PC-9 (cell line): ENCODE results near the gene PFKP. TPM values are rescaled to one million over a fixed set of nuclear protein-coding genes. Genes with fewer than 3 reads are reported as not detected.
"Not testable (repeated sequence)": the region's sequence is repeated elsewhere in the genome, so short reads cannot be mapped to it uniquely, and the experiment has no call there.

Experiments
- BruUV-seq: library from RNA; stranded (reverse); fragments of 400-500 nt; replicated peaks from 2 replicates; lab custom pipeline; 2021; lab: Mats Ljungman, UMichigan
- CTCF ChIA-PET: fragments of 300-600 bp; sonication (Branson Sonifier 250); formaldehyde crosslinking; loops from one replicate; lab custom pipeline; 2022; ENCODE audit warnings: antibody characterized with exemption; lab: Charles Lee
- POLR2A ChIA-PET: fragments of 300-600 bp; sonication (Branson Sonifier 250); formaldehyde crosslinking; loops from one replicate; lab custom pipeline; 2022; ENCODE audit warnings: antibody characterized with exemption; ENCODE audit not compliant: unreplicated experiment; lab: Charles Lee
- DNase-seq, 2 experiments: peaks; one replicate each; pipeline versions ENCODE4 v3.0.0 to v3.0.0-alpha.2; 2015 to 2022; ENCODE audit warnings: mixed read lengths in 1 of 2
- H2AFZ ChIP-seq: fragments of 200-600 bp; sonication (generic); 2 replicates; pipeline ENCODE4 v1.8.1; 2017; ENCODE audit warnings: antibody characterized with exemption
- H3F3A ChIP-seq: fragments of 200-600 bp; sonication (generic); 2 replicates; pipeline ENCODE4 v1.8.1; 2017; ENCODE audit warnings: antibody characterized with exemption, mild to moderate bottlenecking, low read depth; ENCODE audit not compliant: insufficient read depth
- H3K27ac ChIP-seq: fragments of 200-600 bp; sonication (generic); 2 replicates; pipeline ENCODE4 v1.6.1; 2016; ENCODE audit warnings: mixed run types
- H3K27me3 ChIP-seq: fragments of 200-600 bp; sonication (generic); 2 replicates; pipeline ENCODE4 v1.6.1; 2016; ENCODE audit warnings: low read depth, mixed run types; ENCODE audit not compliant: insufficient read depth
- H3K36me3 ChIP-seq: fragments of 200-600 bp; sonication (generic); 2 replicates; pipeline ENCODE4 v1.6.1; 2016; ENCODE audit warnings: low read depth, mixed run types
- H3K4me1 ChIP-seq: fragments of 200-600 bp; sonication (generic); replicated peaks from 2 replicates; pipeline ENCODE4 v1.6.1; 2016; ENCODE audit warnings: mixed run types; ENCODE audit not compliant: insufficient read depth
- H3K4me2 ChIP-seq: fragments of 200-600 bp; sonication (generic); 2 replicates; pipeline ENCODE4 v1.6.1; 2017; ENCODE audit warnings: mixed run types
- H3K4me3 ChIP-seq: fragments of 200-600 bp; sonication (generic); 2 replicates; pipeline ENCODE4 v1.6.1; 2016; ENCODE audit warnings: mixed run types
- H3K79me2 ChIP-seq: fragments of 200-600 bp; sonication (generic); 2 replicates; pipeline ENCODE4 v1.6.1; 2017; ENCODE audit warnings: low read depth, mixed run types
- H3K9me2 ChIP-seq: fragments of 200-600 bp; sonication (generic); 2 replicates; pipeline ENCODE4 v1.8.1; 2017; ENCODE audit warnings: mild to moderate bottlenecking; ENCODE audit not compliant: insufficient read depth
- H3K9me3 ChIP-seq: fragments of 200-600 bp; sonication (generic); 2 replicates; pipeline ENCODE4 v1.8.1; 2016; ENCODE audit warnings: low read depth; ENCODE audit not compliant: insufficient read depth
- H4K20me1 ChIP-seq: fragments of 200-600 bp; sonication (generic); 2 replicates; pipeline ENCODE4 v1.8.1; 2017; ENCODE audit not compliant: insufficient read depth
- CTCF ChIP-seq: fragments of 200-600 bp; sonication (generic); conservative IDR thresholded peaks from 2 replicates; pipeline ENCODE4 v1.6.1; 2017; ENCODE audit warnings: mixed run types, antibody characterized with exemption, mild to moderate bottlenecking, moderate library complexity
- EZH2 ChIP-seq: fragments of 200-600 bp; sonication (generic); IDR thresholded peaks from 2 replicates; pipeline ENCODE4 v1.8.0; 2017; ENCODE audit warnings: antibody characterized with exemption, low read depth
- intact Hi-C: fragments of 100-400 bp; cut with micrococcal nuclease; formaldehyde crosslinking; loops from one replicate; pipeline ENCODE4 v1.10.0; 2022; ENCODE audit not compliant: unreplicated experiment
- total RNA-seq: library from RNA; stranded (reverse); gene quantifications from 2 replicates; pipeline ENCODE4 v1.2.3, GENCODE V29; 2021

PFKP gene
- total RNA-seq, 1 experiment from 2014 or later = 234 TPM

GRCh38 chr10:3057946-3058345 is 9.4 kb upstream of the PFKP start:
- POLR2A ChIA-PET = interaction anchor here (0.6 kb wide), 1 partner anchor 65 kb away, joined by 4 read pairs; no protein-coding TSS in a partner anchor
- CTCF ChIA-PET = no interaction called here
- Histone ChIP-seq H3K79me2 (no peaks in the 10 kb centered on the region), H3K4me3 (no peak overlapping the region), H3K4me2 (no peak overlapping the region), H3K27ac (no peak overlapping the region), H3F3A (no peaks in the 10 kb centered on the region), H3K36me3 (no peaks in the 10 kb centered on the region), H3K27me3 (no peaks in the 10 kb centered on the region), H3K9me3 (no peaks in the 10 kb centered on the region), H3K4me1 (no peaks in the 10 kb centered on the region), H3K9me2 (no peaks in the 10 kb centered on the region), H2AFZ (no peak overlapping the region), H4K20me1 (no peaks in the 10 kb centered on the region)
- TF ChIP-seq EZH2 = no peak
- TF ChIP-seq CTCF = no peak
- DNase-seq = no peak
- BruUV-seq = no TSS peak
- intact Hi-C loops = no loop called here

DNA sequence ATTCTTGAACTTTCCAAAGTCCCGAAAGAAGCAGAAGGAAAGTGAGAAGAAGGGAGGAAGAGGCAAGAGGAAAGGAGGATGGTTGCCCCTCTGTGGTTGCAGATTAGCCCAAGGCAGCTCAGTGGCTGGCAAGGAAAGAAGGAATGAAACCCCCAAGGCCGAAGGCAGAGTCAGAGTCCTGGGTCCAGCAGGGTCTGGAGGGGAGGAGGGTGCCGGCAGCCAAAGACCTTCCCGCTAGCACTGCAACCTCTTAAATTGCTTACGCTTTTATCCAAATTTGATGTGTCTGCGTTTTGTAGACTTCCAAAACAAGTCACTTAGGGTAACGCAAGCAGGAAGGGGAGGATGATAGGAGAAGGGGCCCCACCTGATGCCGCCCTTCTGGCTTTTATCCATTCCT is 7.4 kb upstream of the PFKP start:
- Histone ChIP-seq H3K4me2 (no peak overlapping the region), H3K27me3 (no peaks in the 10 kb centered on the region), H3K79me2 (no peaks in the 10 kb centered on the region), H3K27ac (no peak overlapping the region), H2AFZ (no peak overlapping the region), H3F3A (no peaks in the 10 kb centered on the region), H3K36me3 (no peaks in the 10 kb centered on the region), H3K4me1 (no peaks in the 10 kb centered on the region), H4K20me1 (no peaks in the 10 kb centered on the region), H3K9me3 (no peaks in the 10 kb centered on the region), H3K4me3 (no peak overlapping the region), H3K9me2 (no peaks in the 10 kb centered on the region)
- ChIA-PET POLR2A (no interaction called here), CTCF (interaction anchor here (0.6 kb wide), 1 partner anchor 1494 kb away, joined by 4 read pairs; no protein-coding TSS in a partner anchor)
- no peak for DNase-seq
- no TSS peak for BruUV-seq
- intact Hi-C loops = no loop called here
- TF ChIP-seq EZH2 (no peak), CTCF (no peak)

GRCh38 chr10:3060481-3060889 is 6.9 kb upstream of the PFKP start:
- H3F3A ChIP-seq = peaks cover under 1% of the 10 kb centered on the region; the same call in 1 of the 2 replicates
- DNase-seq = no peak
- no peak overlapping the region for H2AFZ ChIP-seq
- H3K36me3 ChIP-seq = no peaks in the 10 kb centered on the region
- no peaks in the 10 kb centered on the region for H3K9me2 ChIP-seq
- POLR2A ChIA-PET = no interaction called here
- CTCF ChIA-PET = interaction anchor here (0.6 kb wide), 1 partner anchor 1493 kb away, joined by 4 read pairs; no protein-coding TSS in a partner anchor
- H4K20me1 ChIP-seq = no peaks in the 10 kb centered on the region
- H3K4me1 ChIP-seq = no peaks in the 10 kb centered on the region
- intact Hi-C loops = no loop called here
- TF ChIP-seq CTCF = no peak
- no peak for TF ChIP-seq EZH2
- no peak overlapping the region for H3K4me2 ChIP-seq
- no peak overlapping the region for H3K4me3 ChIP-seq
- BruUV-seq = no TSS peak
- H3K27ac ChIP-seq = no peak overlapping the region
- no peaks in the 10 kb centered on the region for H3K79me2 ChIP-seq
- no peaks in the 10 kb centered on the region for H3K9me3 ChIP-seq
- no peaks in the 10 kb centered on the region for H3K27me3 ChIP-seq

GRCh38 chr10:3061323-3061898 is 5.9 kb upstream of the PFKP start:
- H2AFZ ChIP-seq, H3K9me3 ChIP-seq: not testable (repeated sequence)
- POLR2A ChIA-PET = interaction anchor here (0.6 kb wide), 1 partner anchor 34 kb away, joined by 4 read pairs; no protein-coding TSS in a partner anchor

More at GRCh38 chr10:3061323-3061898, 5.9 kb upstream of the PFKP start:
- H3F3A ChIP-seq, H3K79me2 ChIP-seq, H3K27me3 ChIP-seq, DNase-seq, H3K4me3 ChIP-seq, H4K20me1 ChIP-seq, H3K4me2 ChIP-seq, H3K27ac ChIP-seq, H3K4me1 ChIP-seq, H3K9me2 ChIP-seq, H3K36me3 ChIP-seq, BruUV-seq, intact Hi-C loops, CTCF ChIA-PET: not testable (repeated sequence)
